Prostate gland (tissue), 2 donors: ENCODE data around the gene AOPEP.

Experiments
- CTCF ChIP-seq, 4 experiments: fragments of 200-600 bp in 2 of 4; fragments of 450-650 bp in 2 of 4; sonication (generic) in 2 of 4; IDR thresholded peaks; 1 replicate in 3 of 4; 2 replicates in 1 of 4; pipeline ENCODE4 v1.5.1; 2016 to 2019; ENCODE audit warnings: antibody characterized with exemption in 4 of 4, mild to moderate bottlenecking in 2 of 4, moderate library complexity in 2 of 4
- POLR2A ChIP-seq: fragments of 450-650 bp; IDR thresholded peaks from one replicate; pipeline ENCODE4 v1.6.1; 2016; ENCODE audit warnings: antibody characterized with exemption, mild to moderate bottlenecking

GRCh38 chr9:95057101-95057500, 330.6 kb downstream of the AOPEP start:
- TF ChIP-seq CTCF (IDR thresholded peaks at IDR 0.05) = no peak
- TF ChIP-seq POLR2A = no peak
